GM08714 (cell line): ENCODE measurements around the gene WIZ.
A peak's percentile ranks its signal among the peaks of the same experiment; 100 is the strongest.

ENCODE experiments used
- H3K4me3 ChIP-seq: fragments of 200-500 bp; sonication (Bioruptor generic); 2 replicates; pipeline ENCODE4 v1.5.1; 2014; ENCODE audit warnings: mild to moderate bottlenecking, low read length, inconsistent platforms
- ZNF274 ChIP-seq: IDR thresholded peaks from 2 replicates; pipeline ENCODE4 v1.6.1; 2012; ENCODE audit warnings: mild to moderate bottlenecking, low read depth, low read length

Gene WIZ

GRCh38 chr19:15455996-15456395 is 6.2 kb upstream of the WIZ start:
- no peak for TF ChIP-seq ZNF274
- no peak overlapping the region for H3K4me3 ChIP-seq

GRCh38 chr19:15453906-15454860 is 4.4 kb upstream of the WIZ start:
- no peak for TF ChIP-seq ZNF274
- no peak overlapping the region for H3K4me3 ChIP-seq

- TF ChIP-seq ZNF274 = no peak
- H3K4me3 ChIP-seq = no peak overlapping the region
Observed at GRCh38 chr19:15453091-15453578, 3.4 kb upstream of the WIZ start.

- H3K4me3 ChIP-seq = no peak overlapping the region
- no peak for TF ChIP-seq ZNF274
Observed at GRCh38 chr19:15452111-15453047, 2.6 kb upstream of the WIZ start.

- H3K4me3 ChIP-seq = no peak overlapping the region
- no peak for TF ChIP-seq ZNF274
Observed at GRCh38 chr19:15450528-15450890, 753 bp upstream of the WIZ start.

GRCh38 chr19:15448778-15449619 is 757 bp downstream of the WIZ start:
- H3K4me3 ChIP-seq = peak overlapping the region; percentile 55; the same call in 1 of the 2 replicates
- no peak for TF ChIP-seq ZNF274

GRCh38 chr19:15448044-15448777 is 1.5 kb downstream of the WIZ start:
- no peak for TF ChIP-seq ZNF274
- H3K4me3 ChIP-seq = no peak overlapping the region

- no peak overlapping the region for H3K4me3 ChIP-seq
- TF ChIP-seq ZNF274 = no peak
Observed at GRCh38 chr19:15447057-15447456, 2.7 kb downstream of the WIZ start.

- H3K4me3 ChIP-seq = no peak overlapping the region
- no peak for TF ChIP-seq ZNF274
Observed at GRCh38 chr19:15445807-15446376, 3.9 kb downstream of the WIZ start.

GRCh38 chr19:15445227-15445605 is 4.5 kb downstream of the WIZ start:
- no peak for TF ChIP-seq ZNF274
- H3K4me3 ChIP-seq = no peak overlapping the region

GRCh38 chr19:15444505-15445226 is 5.1 kb downstream of the WIZ start:
- H3K4me3 ChIP-seq = no peak overlapping the region
- no peak for TF ChIP-seq ZNF274

GRCh38 chr19:15443838-15444237 is 5.9 kb downstream of the WIZ start:
- H3K4me3 ChIP-seq = no peak overlapping the region
- no peak for TF ChIP-seq ZNF274
